Measurements from ENCODE around the gene PHIP. TPM values are rescaled to one million over a fixed set of nuclear protein-coding genes. Genes with fewer than 3 reads are reported as not detected.
A peak's percentile ranks its signal among the peaks of the same experiment; 100 is the strongest.
"Not testable (repeated sequence)": the region's sequence is repeated elsewhere in the genome, so short reads cannot be mapped to it uniquely, and the experiment has no call there.

The PHIP gene
- total RNA-seq, 1 experiment from 2014 or later = 26.5 TPM

GRCh38 chr6:78935553-78935952 is 142.5 kb downstream of the PHIP start:
- intact Hi-C loops (cut with micrococcal nuclease) = no loop called here
- Mint-ChIP-seq H3K4me3 (ENCODE audit: unreplicated experiment) (no peak overlapping the region), H3K4me1 (ENCODE audit: insufficient read depth, unreplicated experiment) (no peaks in the 10 kb centered on the region), H3K36me3 (ENCODE audit: insufficient read depth, unreplicated experiment) (peaks cover 42% of the 10 kb centered on the region), H3K27ac (ENCODE audit: low read depth, unreplicated experiment) (no peak overlapping the region), H3K27me3 (ENCODE audit: insufficient read depth, unreplicated experiment) (no peaks in the 10 kb centered on the region), H3K9me3 (ENCODE audit: unreplicated experiment) (no peaks in the 10 kb centered on the region)
- ChIA-PET POLR2A (no interaction called here), CTCF (no interaction called here)
- no peak for DNase-seq (ENCODE audit: unreplicated experiment)
- BruUV-seq (replicated peaks) = no TSS peak
- TF ChIP-seq CTCF (IDR thresholded peaks at IDR 0.05; ENCODE audit: unreplicated experiment) = no peak

GRCh38 chr6:78925317-78925716 is 152.7 kb downstream of the PHIP start:
- ChIA-PET POLR2A (no interaction called here), CTCF (no interaction called here)
- H3K27ac Mint-ChIP-seq (ENCODE audit: low read depth, unreplicated experiment) = no peak overlapping the region
- no peak for TF ChIP-seq CTCF (IDR thresholded peaks at IDR 0.05; ENCODE audit: unreplicated experiment)
- no TSS peak for BruUV-seq (replicated peaks)
- peaks cover 35% of the 10 kb centered on the region for H3K9me3 Mint-ChIP-seq (ENCODE audit: unreplicated experiment)
- H3K27me3 Mint-ChIP-seq (ENCODE audit: insufficient read depth, unreplicated experiment) = no peaks in the 10 kb centered on the region
- intact Hi-C loops (cut with micrococcal nuclease) = no loop called here
- no peaks in the 10 kb centered on the region for H3K36me3 Mint-ChIP-seq (ENCODE audit: insufficient read depth, unreplicated experiment)
- DNase-seq (ENCODE audit: unreplicated experiment) = no peak
- H3K4me1 Mint-ChIP-seq (ENCODE audit: insufficient read depth, unreplicated experiment) = no peaks in the 10 kb centered on the region
- H3K4me3 Mint-ChIP-seq (ENCODE audit: unreplicated experiment) = no peak overlapping the region

- intact Hi-C loops (cut with micrococcal nuclease); BruUV-seq (replicated peaks); DNase-seq (ENCODE audit: unreplicated experiment); POLR2A ChIA-PET; H3K36me3 Mint-ChIP-seq (ENCODE audit: insufficient read depth, unreplicated experiment); H3K4me3 Mint-ChIP-seq (ENCODE audit: unreplicated experiment); H3K4me1 Mint-ChIP-seq (ENCODE audit: insufficient read depth, unreplicated experiment); H3K27ac Mint-ChIP-seq (ENCODE audit: low read depth, unreplicated experiment); H3K27me3 Mint-ChIP-seq (ENCODE audit: insufficient read depth, unreplicated experiment): not testable (repeated sequence)
- peaks cover 44% of the 10 kb centered on the region for H3K9me3 Mint-ChIP-seq (ENCODE audit: unreplicated experiment)
- CTCF ChIA-PET = interaction anchor here (0.9 kb wide), 1 partner anchor 60 kb away, joined by 3 read pairs; no protein-coding TSS in a partner anchor
Observed at GRCh38 chr6:78921168-78921567, 156.9 kb downstream of the PHIP start.

GRCh38 chr6:78917788-78918187 is 160.3 kb downstream of the PHIP start:
- no peak overlapping the region for H3K27ac Mint-ChIP-seq (ENCODE audit: low read depth, unreplicated experiment)
- intact Hi-C loops (cut with micrococcal nuclease) = no loop called here
- H3K36me3 Mint-ChIP-seq (ENCODE audit: insufficient read depth, unreplicated experiment) = peaks cover 6% of the 10 kb centered on the region
- no peak for DNase-seq (ENCODE audit: unreplicated experiment)
- TF ChIP-seq CTCF (IDR thresholded peaks at IDR 0.05; ENCODE audit: unreplicated experiment) = no peak
- ChIA-PET POLR2A (no interaction called here), CTCF (interaction anchor here (0.8 kb wide), 1 partner anchor 13 kb away, joined by 4 read pairs; no protein-coding TSS in a partner anchor)
- H3K4me3 Mint-ChIP-seq (ENCODE audit: unreplicated experiment) = no peak overlapping the region
- H3K9me3 Mint-ChIP-seq (ENCODE audit: unreplicated experiment) = peaks cover 38% of the 10 kb centered on the region
- no peaks in the 10 kb centered on the region for H3K27me3 Mint-ChIP-seq (ENCODE audit: insufficient read depth, unreplicated experiment)
- BruUV-seq (replicated peaks) = no TSS peak
- no peaks in the 10 kb centered on the region for H3K4me1 Mint-ChIP-seq (ENCODE audit: insufficient read depth, unreplicated experiment)

- CTCF ChIA-PET = interaction anchor here (0.6 kb wide), 1 partner anchor 634 kb away, joined by 3 read pairs; no protein-coding TSS in a partner anchor
- Mint-ChIP-seq H3K9me3 (ENCODE audit: unreplicated experiment) (peaks cover 29% of the 10 kb centered on the region), H3K27me3 (ENCODE audit: insufficient read depth, unreplicated experiment) (no peaks in the 10 kb centered on the region), H3K4me1 (ENCODE audit: insufficient read depth, unreplicated experiment) (no peaks in the 10 kb centered on the region), H3K36me3 (ENCODE audit: insufficient read depth, unreplicated experiment) (peaks cover 6% of the 10 kb centered on the region), H3K4me3 (ENCODE audit: unreplicated experiment) (no peak overlapping the region), H3K27ac (ENCODE audit: low read depth, unreplicated experiment) (peak overlapping the region; percentile 40)
- TF ChIP-seq CTCF (IDR thresholded peaks at IDR 0.05; ENCODE audit: unreplicated experiment) = no peak
- peak; percentile 69 for DNase-seq (ENCODE audit: unreplicated experiment)
- POLR2A ChIA-PET = interaction anchor here (0.5 to 0.9 kb wide), 4 partner anchors 10 to 602 kb away, joined by 3 read pairs; no protein-coding TSS in a partner anchor
- intact Hi-C loops (cut with micrococcal nuclease) = no loop called here
- no TSS peak for BruUV-seq (replicated peaks)
Observed at GRCh38 chr6:78916411-78916810, 161.6 kb downstream of the PHIP start.

All from MCF 10A (cell line).